HEK293 (cell line): ENCODE data around the gene GOLT1A.
"Not testable (repeated sequence)": the region's sequence is repeated elsewhere in the genome, so short reads cannot be mapped to it uniquely, and the experiment has no call there.

Experiments used
- CTCF ChIA-PET: fragments of 350-600 bp; formaldehyde crosslinking; extraction: SDS; loops from one replicate; lab custom pipeline; 2021; ENCODE audit warnings: antibody characterized with exemption; lab: Yijun Ruan, JAX
- POLR2A ChIA-PET: fragments of 300-600 bp; formaldehyde crosslinking; extraction: SDS; loops from one replicate; lab custom pipeline; 2020; ENCODE audit warnings: antibody characterized with exemption, inconsistent platforms; lab: Yijun Ruan, JAX
- H3K27ac ChIP-seq: fragments of 200-500 bp; sonication (Bioruptor generic); 2 replicates; pipeline ENCODE4 v1.5.1; 2014; ENCODE audit warnings: low read depth, low read length, control low read depth, inconsistent platforms; ENCODE audit errors: extremely low read depth
- H3K36me3 ChIP-seq, 2 experiments: fragments of 200-500 bp in 1 of 2; sonication (Bioruptor generic) in 1 of 2; 1 replicate in 1 of 2; 2 replicates in 1 of 2; pipeline ENCODE4 v1.5.1; 2014 to 2017; ENCODE audit warnings: inconsistent platforms in 2 of 2, low read length in 2 of 2; ENCODE audit not compliant: control insufficient read depth in 2 of 2, insufficient read depth in 1 of 2
- H3K4me1 ChIP-seq: fragments of 200-500 bp; sonication (Bioruptor generic); 2 replicates; pipeline ENCODE4 v1.5.1; 2014; ENCODE audit warnings: mild to moderate bottlenecking, low read length, inconsistent platforms; ENCODE audit not compliant: control insufficient read depth, insufficient read depth
- H3K4me3 ChIP-seq: 2 replicates; pipeline ENCODE4 v1.5.1; 2011; ENCODE audit warnings: low read depth, mild to moderate bottlenecking, control low read depth, low read length, moderate library complexity
- H3K9me3 ChIP-seq: fragments of 200-500 bp; sonication (Bioruptor generic); 2 replicates; pipeline ENCODE4 v1.5.1; 2014; ENCODE audit warnings: low read depth, low read length, inconsistent platforms; ENCODE audit not compliant: control insufficient read depth, insufficient read depth
- PRDM6 ChIP-seq: fragments of 450-650 bp; formaldehyde crosslinking; IDR thresholded peaks from 2 replicates; pipeline ENCODE4 v1.5.1; 2017; ENCODE audit warnings: missing biosample characterization, missing genetic modification characterization
- REST ChIP-seq: fragments of 450-650 bp; formaldehyde crosslinking; IDR thresholded peaks from 2 replicates; pipeline ENCODE4 v1.5.1; 2016; ENCODE audit warnings: missing biosample characterization, missing genetic modification characterization
- TSHZ1 ChIP-seq: fragments of 450-650 bp; formaldehyde crosslinking; IDR thresholded peaks from 2 replicates; pipeline ENCODE4 v1.5.1; 2016; ENCODE audit warnings: missing biosample characterization, missing genetic modification characterization, borderline replicate concordance
- ZNF157 ChIP-seq: fragments of 450-650 bp; formaldehyde crosslinking; IDR thresholded peaks from 2 replicates; pipeline ENCODE4 v1.5.1; 2016; ENCODE audit warnings: missing biosample characterization, missing genetic modification characterization
- ZNF513 ChIP-seq: fragments of 450-650 bp; IDR thresholded peaks from 2 replicates; pipeline ENCODE4 v1.5.1; 2018; ENCODE audit warnings: missing biosample characterization, missing genetic modification characterization
- ZNF530 ChIP-seq: fragments of 450-650 bp; formaldehyde crosslinking; IDR thresholded peaks from 2 replicates; pipeline ENCODE4 v1.5.1; 2016; ENCODE audit warnings: low read depth, missing biosample characterization, missing genetic modification characterization
- ZNF560 ChIP-seq: fragments of 450-650 bp; formaldehyde crosslinking; IDR thresholded peaks from 2 replicates; pipeline ENCODE4 v1.5.1; 2017; ENCODE audit warnings: missing biosample characterization, missing genetic modification characterization, borderline replicate concordance

The GOLT1A gene

GRCh38 chr1:204240233-204240632 lies 26.4 kb upstream of the GOLT1A start (continued):
- TF ChIP-seq TSHZ1 (no peak), REST (tag by site-specific recombination) (no peak), ZNF530 (no peak), ZNF513 (tag by site-specific recombination) (no peak), PRDM6 (tag by site-specific recombination) (no peak), ZNF560 (tag by site-specific recombination) (no peak)

GRCh38 chr1:204239401-204239800 lies 25.6 kb upstream of the GOLT1A start:
- H3K27ac ChIP-seq, POLR2A ChIA-PET, H3K4me3 ChIP-seq, H3K4me1 ChIP-seq, CTCF ChIA-PET, H3K9me3 ChIP-seq, H3K36me3 ChIP-seq: not testable (repeated sequence)

- H3K27ac ChIP-seq, H3K4me3 ChIP-seq, H3K4me1 ChIP-seq, CTCF ChIA-PET, POLR2A ChIA-PET, H3K9me3 ChIP-seq, H3K36me3 ChIP-seq: not testable (repeated sequence)
Measured at GRCh38 chr1:204238520-204238919, 24.7 kb upstream of the GOLT1A start.

- H3K27ac ChIP-seq, H3K36me3 ChIP-seq, H3K4me3 ChIP-seq, POLR2A ChIA-PET: not testable (repeated sequence)
- peak; percentile 91 for TF ChIP-seq ZNF157 (tag by site-specific recombination)
- TF ChIP-seq, all 188 proteins: peak for 1; not testable (repeated sequence) for 187
- CTCF ChIA-PET = interaction anchor here (1.7 kb wide), 1 partner anchor 30 kb away, joined by 6 read pairs; no protein-coding TSS in a partner anchor
- H3K9me3 ChIP-seq, H3K4me1 ChIP-seq: not testable (repeated sequence)
Measured at GRCh38 chr1:204237515-204237914, 23.7 kb upstream of the GOLT1A start.
